CD4-positive, alpha-beta T cell treated with Interleukin-17A for 1 hour (primary cell): ENCODE data around the gene GON4L.
"Not testable (repeated sequence)": the region's sequence is repeated elsewhere in the genome, so short reads cannot be mapped to it uniquely, and the experiment has no call there.

Source experiments
- DNase-seq: peaks from one replicate; pipeline ENCODE4 v3.0.0-alpha.2; 2020

The GON4L gene

DNA sequence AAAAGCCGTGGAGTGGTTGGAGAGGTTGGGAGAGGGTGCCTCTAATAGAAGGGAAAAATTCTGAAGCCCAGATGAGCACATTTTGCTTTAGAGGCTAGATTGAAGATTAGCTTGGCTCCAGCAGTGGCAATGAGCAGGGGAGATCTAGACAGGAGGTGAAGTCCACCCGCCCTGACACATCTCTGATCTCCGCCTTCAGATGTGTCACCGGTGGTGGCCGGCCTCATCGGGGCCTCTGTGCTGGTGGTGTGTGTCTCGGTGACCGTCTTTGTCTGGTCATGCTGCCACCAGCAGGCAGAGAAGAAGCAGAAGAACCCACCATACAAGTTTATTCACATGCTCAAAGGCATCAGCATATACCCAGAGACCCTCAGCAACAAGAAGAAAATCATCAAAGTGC is 10.8 kb upstream of the GON4L start:
- no peak for DNase-seq

- DNase-seq = no peak
Measured at GRCh38 chr1:155864393-155864792, 7.4 kb upstream of the GON4L start.

GRCh38 chr1:155861896-155862295 is 4.9 kb upstream of the GON4L start:
- no peak for DNase-seq

GRCh38 chr1:155860970-155861510 is 4.0 kb upstream of the GON4L start:
- DNase-seq = peak; percentile 3

GRCh38 chr1:155859881-155860871 is 3.2 kb upstream of the GON4L start:
- peak; percentile 88 for DNase-seq

DNA sequence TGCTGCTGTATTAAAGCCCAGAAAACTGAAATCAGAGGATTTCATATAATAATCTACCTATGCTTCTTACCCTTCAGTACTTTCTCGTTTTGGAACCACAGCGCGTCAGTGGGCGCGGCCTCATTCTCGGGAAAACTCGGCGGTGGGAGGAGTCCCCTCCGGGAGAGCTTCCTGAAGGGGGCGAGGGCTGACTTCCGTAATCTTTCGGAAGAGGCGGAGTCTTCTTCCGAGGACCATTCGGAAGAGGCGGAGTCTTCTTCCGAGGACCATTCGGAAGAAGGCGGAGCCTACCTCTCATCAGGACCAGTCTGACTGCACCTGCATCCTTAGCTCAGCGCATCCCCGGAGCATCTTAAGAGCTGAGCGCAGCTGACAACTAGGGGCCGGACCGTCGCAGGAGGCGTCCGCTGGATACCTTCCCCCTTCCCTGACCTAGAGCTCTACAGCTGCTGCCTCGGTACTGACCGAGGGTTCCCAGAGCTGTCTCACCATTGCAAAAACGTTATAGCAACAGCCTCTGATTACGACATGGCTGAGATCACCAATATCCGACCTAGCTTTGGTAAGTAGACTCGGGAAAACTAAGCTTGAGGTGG is 2.3 kb upstream of the GON4L start, which contains the start of gene SYT11:
TSS of gene SYT11 (plus strand) at position 334 of the 596 bp plus-strand sequence. CDS start at position 529, 195 bp downstream.
- peak; percentile 96 for DNase-seq

DNA sequence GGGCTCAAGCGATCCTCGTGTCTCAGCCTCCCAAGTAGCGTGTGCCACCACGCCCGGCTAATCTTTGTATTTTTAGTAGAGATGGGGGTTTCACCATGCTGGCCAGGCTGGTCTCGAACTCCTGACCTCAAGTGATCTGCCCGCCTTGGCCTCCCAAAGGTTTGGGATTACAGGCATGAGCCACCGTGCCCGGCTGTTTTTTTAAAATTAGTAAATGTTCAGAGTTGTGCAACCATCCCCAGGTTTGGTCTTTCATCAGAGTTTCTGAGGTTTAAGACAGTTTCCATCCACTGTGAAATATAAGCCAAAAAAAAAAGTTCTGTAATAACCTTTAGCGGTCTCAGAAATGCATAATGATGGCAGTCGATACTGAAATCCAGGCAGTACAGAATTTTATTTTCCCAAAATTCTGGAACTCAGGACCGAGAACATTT is 1.8 kb upstream of the GON4L start:
- no peak for DNase-seq

- no peak for DNase-seq
Measured at GRCh38 chr1:155856257-155856974, 598 bp downstream of the GON4L start.

GRCh38 chr1:155850345-155850744 is 6.7 kb downstream of the GON4L start:
- DNase-seq = no peak

GRCh38 chr1:155847823-155848529 is 9.0 kb downstream of the GON4L start:
- peak; percentile 10 for DNase-seq

GRCh38 chr1:155844860-155845421 is 12.1 kb downstream of the GON4L start:
- DNase-seq = no peak

DNA sequence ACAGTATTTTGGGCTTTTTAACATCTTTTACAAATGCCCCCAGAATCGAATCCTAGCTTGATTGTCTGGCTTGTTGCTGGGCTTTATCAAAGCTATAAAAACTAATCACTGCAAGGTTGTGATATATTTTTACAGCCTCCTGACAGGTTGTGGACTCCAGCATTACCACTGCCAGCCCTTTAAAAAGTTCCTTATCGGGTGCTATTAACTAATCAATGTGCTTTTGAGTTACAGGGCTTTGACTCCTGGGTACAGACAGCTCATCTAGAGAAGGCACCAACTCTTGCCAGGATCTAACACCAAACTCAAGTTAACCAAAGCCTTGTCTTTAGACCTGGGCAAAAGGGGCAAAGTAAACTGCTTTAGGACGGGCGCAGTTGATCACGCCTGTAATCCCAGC is 16.6 kb downstream of the GON4L start:
- DNase-seq = no peak

DNA sequence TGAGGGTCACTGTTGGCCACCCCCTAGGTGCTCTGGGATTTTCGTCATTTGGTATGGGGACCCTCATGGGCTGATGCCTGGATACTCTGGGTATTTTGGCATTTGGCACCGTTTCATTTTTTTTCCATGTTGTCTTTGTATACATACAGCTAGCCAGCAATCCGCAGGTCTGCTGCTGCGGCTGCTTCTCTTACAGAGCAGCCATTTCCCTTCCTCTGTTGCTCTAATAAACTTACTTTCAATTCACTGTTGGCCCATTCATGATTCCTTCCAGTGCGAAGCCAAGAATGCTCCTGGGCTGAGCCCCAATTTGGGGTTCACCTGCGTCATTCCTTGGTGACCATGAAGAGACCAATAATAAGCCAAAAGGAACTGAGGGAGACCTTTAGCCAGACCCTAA is 21.5 kb downstream of the GON4L start:
- DNase-seq = no peak

GRCh38 chr1:155834927-155835399 is 22.1 kb downstream of the GON4L start:
- DNase-seq = not testable (repeated sequence)

DNA sequence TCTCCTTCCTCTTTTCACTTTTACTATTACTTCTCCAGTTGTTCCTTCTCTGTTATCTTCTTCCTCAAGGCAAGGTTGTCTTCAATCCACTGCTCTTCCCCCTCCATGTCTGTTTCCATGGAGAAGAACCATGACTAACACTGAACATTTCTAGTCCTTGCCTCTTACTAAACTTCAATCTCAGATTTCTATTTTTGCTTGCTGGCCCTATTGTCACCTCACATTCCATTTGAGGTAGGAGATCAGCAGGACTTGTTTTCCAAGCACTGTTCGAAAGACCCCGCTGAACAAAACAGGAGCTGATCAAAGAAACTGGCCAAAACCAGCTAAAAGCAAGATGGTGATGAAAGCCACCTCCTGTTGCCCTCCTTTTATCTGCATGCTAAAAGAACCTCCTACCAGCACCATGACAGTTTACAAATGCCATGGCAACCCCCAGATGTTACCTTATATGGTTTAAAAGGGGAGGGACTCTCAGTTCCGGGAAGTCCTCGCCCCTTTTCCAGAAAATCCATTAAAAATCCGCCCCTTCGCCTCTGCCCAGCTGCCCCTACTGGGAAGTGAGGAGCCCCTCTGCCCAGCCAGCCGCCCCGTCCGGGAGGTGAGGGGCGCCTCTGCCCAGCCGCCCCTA is 22.6 kb downstream of the GON4L start:
- DNase-seq = no peak

GRCh38 chr1:155833665-155834295 is 23.2 kb downstream of the GON4L start:
- DNase-seq = no peak

DNA sequence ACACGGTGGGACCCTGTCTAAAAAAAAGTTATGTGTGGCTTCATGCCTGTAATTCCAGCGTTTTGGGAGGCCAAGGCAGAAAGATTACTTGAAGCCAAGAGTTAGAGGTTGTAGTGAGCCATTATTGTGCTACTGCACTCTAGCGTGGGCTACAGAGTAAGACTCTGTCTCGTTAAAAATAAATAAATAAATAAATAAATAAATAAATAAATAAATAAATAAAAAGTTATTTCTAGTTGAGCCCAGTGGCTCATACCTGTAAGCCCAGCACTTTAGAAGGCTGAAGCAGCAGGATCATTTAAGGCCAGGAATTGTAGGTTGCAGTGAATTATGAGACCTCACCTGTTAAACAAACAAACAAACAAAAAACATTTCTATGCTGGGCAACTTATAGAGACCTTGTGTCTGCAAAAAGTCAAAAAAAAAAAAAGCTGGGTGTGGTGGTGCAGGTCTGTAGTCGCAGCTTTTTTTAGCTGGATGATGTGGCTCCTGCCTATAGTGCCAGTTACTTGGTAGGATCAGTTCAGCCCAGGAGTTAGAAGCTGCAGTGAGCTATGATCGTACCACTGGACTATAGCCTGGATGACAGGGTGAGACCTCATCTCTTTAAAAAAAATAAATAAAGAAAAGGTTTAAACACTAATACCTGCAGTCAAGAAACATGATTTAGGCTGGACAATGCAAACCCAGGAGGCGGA is 25.6 kb downstream of the GON4L start:
- no peak for DNase-seq

DNA sequence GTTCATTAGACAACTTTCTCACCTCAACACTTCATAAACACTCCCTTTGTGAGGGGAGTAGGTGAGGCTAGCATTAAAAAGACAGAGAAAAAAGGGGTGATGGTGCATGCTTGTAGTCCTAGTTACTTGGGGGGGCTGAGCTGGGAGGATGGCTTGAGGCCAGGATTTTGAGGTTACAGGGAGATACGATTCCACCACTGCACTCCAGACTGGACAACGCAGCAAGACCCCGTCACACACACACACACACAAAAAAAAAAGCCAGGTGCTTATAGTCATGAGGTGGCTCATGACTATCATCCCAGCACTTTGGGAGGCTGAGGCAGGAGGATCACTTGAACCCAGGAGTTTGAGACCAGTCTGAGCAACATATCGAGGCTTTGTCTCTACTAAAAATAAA is 29.6 kb downstream of the GON4L start:
- no peak for DNase-seq

DNA sequence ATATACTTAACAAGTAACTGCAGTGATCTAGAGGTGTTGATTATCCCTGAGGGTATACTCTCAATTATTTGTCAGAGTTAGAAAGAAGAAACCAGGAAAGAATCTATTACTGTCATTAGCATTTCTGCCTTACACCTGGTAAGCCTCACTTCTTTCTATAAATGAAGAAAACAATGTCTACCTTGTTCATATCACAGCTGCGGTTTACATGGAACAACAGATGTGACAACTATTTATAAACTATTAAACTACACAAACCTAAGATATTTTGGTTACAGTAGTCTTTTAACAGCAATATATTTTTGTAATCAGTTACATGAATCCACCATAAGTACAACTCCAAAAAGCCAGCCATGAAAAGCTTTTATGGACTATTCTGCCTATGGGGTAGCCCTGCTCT is 40.7 kb downstream of the GON4L start:
- DNase-seq = no peak

DNA sequence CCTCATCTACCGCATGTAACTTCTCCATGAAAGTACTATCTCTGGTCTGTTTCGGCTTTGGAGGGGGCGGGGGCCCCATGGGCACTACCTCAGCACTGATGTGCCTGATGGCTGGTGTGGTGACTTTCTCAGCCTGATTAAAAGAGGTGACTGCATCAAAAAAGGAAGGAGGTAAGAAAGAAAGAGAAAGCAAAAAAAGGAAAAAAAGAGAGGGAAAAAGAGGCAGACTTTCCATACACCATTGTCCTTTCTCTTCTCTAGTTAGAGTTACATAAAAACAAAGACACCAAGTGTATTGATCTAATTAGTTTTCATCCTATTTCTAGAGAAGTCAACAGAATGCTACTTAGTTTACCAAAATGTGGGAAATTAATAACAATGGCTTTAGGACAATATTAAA is 43.3 kb downstream of the GON4L start:
- DNase-seq = no peak
